Gastroesophageal sphincter (tissue), 3 donors: ENCODE data around the gene HMGN2.

Experiments
- CTCF ChIP-seq, 4 experiments: fragments of 200-600 bp in 2 of 4; fragments of 450-650 bp in 2 of 4; sonication (generic) in 1 of 4; IDR thresholded peaks; one replicate each; pipeline ENCODE4 v1.5.1; 2017 to 2019; ENCODE audit warnings: antibody characterized with exemption in 4 of 4, mild to moderate bottlenecking in 2 of 4, moderate library complexity in 2 of 4
- POLR2A ChIP-seq, 2 donors: fragments of 450-650 bp; IDR thresholded peaks; one replicate each; pipeline ENCODE4 v1.6.1; 2017; ENCODE audit warnings: antibody characterized with exemption in 2 of 2, mild to moderate bottlenecking in 2 of 2, moderate library complexity in 1 of 2
- POLR2AphosphoS5 ChIP-seq: sonication (generic); formaldehyde crosslinking; IDR thresholded peaks from one replicate; pipeline ENCODE4 v1.6.1; 2017; ENCODE audit warnings: antibody characterized with exemption

- no peak for TF ChIP-seq CTCF (IDR thresholded peaks at IDR 0.05)
- TF ChIP-seq POLR2A (IDR thresholded peaks at IDR 0.05) = no peak
- TF ChIP-seq POLR2AphosphoS5 = no peak
These were observed 5.4 kb downstream of the HMGN2 start for GRCh38 chr1:26477446-26478152.
